Neural cell (in vitro differentiated cells): Measurements from ENCODE around the gene TUBAL3. TPM values are rescaled to one million over a fixed set of nuclear protein-coding genes. Genes with fewer than 3 reads are reported as not detected.

Experiments
- H2AFZ ChIP-seq: fragments of 200-600, 300-800 bp; sonication (generic), shearing (Covaris generic); 2 replicates; pipeline ENCODE4 v1.6.0; 2014; ENCODE audit warnings: low read depth, mild to moderate bottlenecking, antibody characterized with exemption, low read length, moderate library complexity
- H3F3A ChIP-seq: fragments of 200-600 bp; shearing (Covaris generic); 2 replicates; pipeline ENCODE4 v1.6.1; 2016; ENCODE audit warnings: mild to moderate bottlenecking, moderate library complexity, mixed read lengths, antibody characterized with exemption, low read length; ENCODE audit not compliant: insufficient read depth, poor library complexity, severe bottlenecking
- H3K27ac ChIP-seq: fragments of 200-600, 300-800 bp; sonication (generic), shearing (Covaris generic); 2 replicates; pipeline ENCODE4 v1.5.1; 2014; ENCODE audit warnings: mild to moderate bottlenecking, low read length, moderate library complexity
- H3K27me3 ChIP-seq: fragments of 300-800, 200-600 bp; sonication (generic), shearing (Covaris generic); 2 replicates; pipeline ENCODE4 v1.6.0; 2014; ENCODE audit warnings: mild to moderate bottlenecking, low read depth, low read length, moderate library complexity; ENCODE audit not compliant: insufficient read depth
- H3K36me3 ChIP-seq: fragments of 300-800, 200-600 bp; sonication (generic), shearing (Covaris generic); 2 replicates; pipeline ENCODE4 v1.5.1; 2014; ENCODE audit warnings: mild to moderate bottlenecking, antibody characterized with exemption, low read length, moderate library complexity; ENCODE audit not compliant: insufficient read depth
- H3K4me2 ChIP-seq: fragments of 300-800, 200-600 bp; sonication (generic), shearing (Covaris generic); 2 replicates; pipeline ENCODE4 v1.6.0; 2014; ENCODE audit warnings: mild to moderate bottlenecking, low read length
- H3K4me3 ChIP-seq: fragments of 300-800, 200-600 bp; sonication (generic), shearing (Covaris generic); 2 replicates; pipeline ENCODE4 v1.5.1; 2014; ENCODE audit warnings: mild to moderate bottlenecking, low read length, moderate library complexity
- H3K79me2 ChIP-seq: fragments of 200-600 bp; shearing (Covaris generic); replicated peaks from 2 replicates; pipeline ENCODE4 v1.6.0; 2014; ENCODE audit warnings: mild to moderate bottlenecking, low read length, moderate library complexity; ENCODE audit not compliant: insufficient read depth
- H3K9ac ChIP-seq: fragments of 300-800, 200-600 bp; sonication (generic), shearing (Covaris generic); 2 replicates; pipeline ENCODE4 v1.6.1; 2016; ENCODE audit warnings: mild to moderate bottlenecking, low read length, mixed read lengths
- H3K9me2 ChIP-seq: fragments of 200-600 bp; shearing (Covaris generic); 2 replicates; pipeline ENCODE4 v1.6.1; 2016; ENCODE audit warnings: mild to moderate bottlenecking, low read length, mixed read lengths; ENCODE audit not compliant: insufficient read depth
- H3K9me3 ChIP-seq: fragments of 200-600, 300-800 bp; sonication (generic), shearing (Covaris generic); 2 replicates; pipeline ENCODE4 v1.6.1; 2016; ENCODE audit warnings: mild to moderate bottlenecking, mixed run types, low read length, moderate library complexity, mixed read lengths
- H4K20me1 ChIP-seq: fragments of 200-600 bp; shearing (Covaris generic); 2 replicates; pipeline ENCODE4 v1.6.1; 2016; ENCODE audit warnings: mild to moderate bottlenecking, mixed run types; ENCODE audit not compliant: insufficient read depth
- CTCF ChIP-seq: fragments of 450-650 bp; IDR thresholded peaks from 2 replicates; pipeline ENCODE4 v1.5.1; 2014; ENCODE audit warnings: antibody characterized with exemption, mild to moderate bottlenecking, moderate library complexity; ENCODE audit not compliant: poor library complexity, severe bottlenecking
- EP300 ChIP-seq: fragments of 450-650 bp; conservative IDR thresholded peaks from 2 replicates; pipeline ENCODE4 v1.6.1; 2014; ENCODE audit warnings: antibody characterized with exemption, mild to moderate bottlenecking, moderate library complexity; ENCODE audit not compliant: poor library complexity, severe bottlenecking
- EZH2 ChIP-seq: fragments of 200-600, 300-800 bp; shearing (Covaris generic), sonication (generic); IDR thresholded peaks from 2 replicates; pipeline ENCODE4 v1.6.1; 2014; ENCODE audit warnings: antibody characterized with exemption, low read length, borderline replicate concordance, mild to moderate bottlenecking; ENCODE audit not compliant: insufficient read depth, poor library complexity, severe bottlenecking
- MXI1 ChIP-seq: fragments of 450-650 bp; conservative IDR thresholded peaks from 2 replicates; pipeline ENCODE4 v1.6.1; 2014; ENCODE audit warnings: antibody characterized with exemption, mild to moderate bottlenecking; ENCODE audit not compliant: poor library complexity, severe bottlenecking
- POLR2AphosphoS5 ChIP-seq: IDR thresholded peaks from 2 replicates; pipeline ENCODE4 v1.6.1; 2012
- RAD21 ChIP-seq: fragments of 450-650 bp; conservative IDR thresholded peaks from 2 replicates; pipeline ENCODE4 v1.6.1; 2014; ENCODE audit warnings: antibody characterized with exemption, mild to moderate bottlenecking, moderate library complexity
- REST ChIP-seq: IDR thresholded peaks from 2 replicates; pipeline ENCODE4 v1.6.1; 2012; ENCODE audit warnings: borderline replicate concordance
- SMC3 ChIP-seq: fragments of 450-650 bp; conservative IDR thresholded peaks from 2 replicates; pipeline ENCODE4 v1.6.1; 2014; ENCODE audit warnings: antibody characterized with exemption, mild to moderate bottlenecking, moderate library complexity; ENCODE audit not compliant: poor library complexity
- TAF1 ChIP-seq: IDR thresholded peaks from 2 replicates; pipeline ENCODE4 v1.6.1; 2012; ENCODE audit warnings: low read depth
- polyA plus RNA-seq: library from polyadenylated mRNA; depleted of rRNA; stranded (reverse); fragments of >200 nt; gene quantifications from 2 replicates; pipeline ENCODE4 v1.2.3, GENCODE V29; 2014

The TUBAL3 gene
- polyA plus RNA-seq, 1 donor from 2014 or later: not detected

- H3K4me2 ChIP-seq: no peak overlapping the region
- H3K27ac ChIP-seq: no peak overlapping the region
- no peaks in the 10 kb centered on the region for H4K20me1 ChIP-seq
- no peaks in the 10 kb centered on the region for H3K9me2 ChIP-seq
- H3K27me3 ChIP-seq: no peaks in the 10 kb centered on the region
- H2AFZ ChIP-seq: no peak overlapping the region
- no peak overlapping the region for H3K9ac ChIP-seq
- no peaks in the 10 kb centered on the region for H3K9me3 ChIP-seq
- H3F3A ChIP-seq: no peaks in the 10 kb centered on the region
- no peak for TF ChIP-seq EP300
- TF ChIP-seq REST: no peak
- no peak overlapping the region for H3K4me3 ChIP-seq
- H3K36me3 ChIP-seq: no peaks in the 10 kb centered on the region
- no peaks in the 10 kb centered on the region for H3K79me2 ChIP-seq
Measured at GRCh38 chr10:5361966-5362365, 42.7 kb downstream of the TUBAL3 start.

- no peaks in the 10 kb centered on the region for H3K36me3 ChIP-seq
- no peaks in the 10 kb centered on the region for H3K27me3 ChIP-seq
- H3K9me3 ChIP-seq: no peaks in the 10 kb centered on the region
- no peak overlapping the region for H3K27ac ChIP-seq
- H3F3A ChIP-seq: no peaks in the 10 kb centered on the region
- H4K20me1 ChIP-seq: no peaks in the 10 kb centered on the region
- no peak overlapping the region for H3K9ac ChIP-seq
- H3K4me3 ChIP-seq: no peak overlapping the region
- no peaks in the 10 kb centered on the region for H3K9me2 ChIP-seq
- no peaks in the 10 kb centered on the region for H3K79me2 ChIP-seq
- no peak overlapping the region for H3K4me2 ChIP-seq
- no peak overlapping the region for H2AFZ ChIP-seq
- TF ChIP-seq EZH2 (no peak), REST (no peak), MXI1 (no peak), EP300 (no peak), TAF1 (no peak), CTCF (no peak), SMC3 (no peak), POLR2AphosphoS5 (no peak), RAD21 (no peak)
Measured at GRCh38 chr10:5360318-5360915, 44.2 kb downstream of the TUBAL3 start.
